Vein endothelial cell (primary cell): ENCODE measurements around the gene EDN2. TPM values are rescaled to one million over a fixed set of nuclear protein-coding genes. Genes with fewer than 3 reads are reported as not detected.

Experiments
- small RNA-seq: library from RNA; depleted of rRNA; stranded (forward); fragments of <200 nt; gene quantifications from one replicate; pipeline ENCODE3, GENCODE V24; 2012
- total RNA-seq: library from RNA; depleted of rRNA; stranded (reverse); fragments of >200 nt; gene quantifications from 2 replicates; pipeline ENCODE4 v1.2.3, GENCODE V29; 2012

The EDN2 gene
- not detected in 2 replicates for total RNA-seq

DNA sequence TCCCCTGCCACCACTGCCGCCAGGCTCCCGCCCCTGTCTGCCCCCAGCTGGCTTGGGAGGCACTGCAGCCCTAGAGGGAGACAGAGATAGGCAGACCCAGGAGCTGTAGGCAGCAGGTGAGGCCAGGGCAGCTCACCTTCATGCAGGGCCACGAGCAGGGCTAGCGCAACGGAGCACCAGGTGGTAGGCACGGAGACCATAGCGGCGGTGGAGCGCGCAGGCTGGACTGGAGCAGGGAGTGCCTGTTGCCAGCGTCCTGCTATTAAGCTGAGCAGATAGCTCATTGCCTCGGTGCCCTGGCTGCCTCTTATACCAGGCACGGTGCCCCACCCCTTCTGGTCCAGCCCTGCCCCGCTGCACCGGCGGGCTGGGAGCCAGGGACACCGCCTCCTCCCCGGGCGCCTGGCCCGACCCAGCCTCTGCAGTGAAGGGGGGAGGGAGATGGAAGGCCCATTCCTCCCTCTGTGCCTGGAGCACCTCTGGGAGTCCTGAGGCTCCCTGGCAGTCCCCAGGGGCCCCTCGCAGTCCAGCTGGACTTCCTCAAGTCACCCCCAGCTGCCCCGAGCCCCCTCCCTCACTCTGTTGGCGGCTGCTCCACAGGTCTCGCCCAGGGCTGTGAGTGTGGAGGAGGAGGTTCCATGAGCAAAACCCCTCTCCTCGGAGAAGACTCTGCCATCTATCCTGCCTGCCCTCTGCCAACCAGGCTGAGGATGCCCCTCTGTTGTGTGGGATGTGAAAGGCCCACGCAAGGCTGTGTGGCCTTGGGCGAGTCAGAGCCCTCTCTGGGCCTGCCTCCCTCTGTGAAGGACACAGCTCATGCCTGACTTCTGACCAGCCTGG is at the start of gene EDN2:
EDN2 (minus strand) TSS at position 282 of the 840 bp plus-strand sequence; CDS start at position 200, 82 bp downstream.

Small RNA genes lying within 50 kb of the gene (small RNA-seq; reads per million reads assigned to genes)
- gene RNA5SP45, result not detected

Other genes starting within 250 kb of the EDN2 start
- 23.7 and 26.5 TPM in 2 replicates for gene SCMH1, start 242.4 kb downstream of the EDN2 start, total RNA-seq
- gene FOXO6, start 123.2 kb downstream of the EDN2 start, total RNA-seq, result 0.33 and 0.57 TPM in 2 replicates